DMS114 treated with DMSO at 0.1 percent for 48 hours (cell line): ENCODE data around the gene DBNDD2.

Experiments used
- DNase-seq: peaks from one replicate; lab custom pipeline; 2025; ENCODE audit not compliant: unreplicated experiment; lab: John Stamatoyannopoulos, UW

Gene DBNDD2

GRCh38 chr20:45448270-45448669 lies 40.2 kb downstream of the DBNDD2 start:
- DNase-seq = no peak

GRCh38 chr20:45449528-45449927 lies 41.4 kb downstream of the DBNDD2 start:
- no peak for DNase-seq

GRCh38 chr20:45450097-45450818 lies 42.2 kb downstream of the DBNDD2 start:
- DNase-seq = no peak

- DNase-seq = no peak
Observed at GRCh38 chr20:45452238-45452637, 44.1 kb downstream of the DBNDD2 start.

GRCh38 chr20:45452772-45453691 lies 44.9 kb downstream of the DBNDD2 start:
- no peak for DNase-seq

- no peak for DNase-seq
Observed at GRCh38 chr20:45456632-45457031, 48.5 kb downstream of the DBNDD2 start.

- peak; percentile 41 for DNase-seq
Observed at GRCh38 chr20:45459606-45460005, 51.5 kb downstream of the DBNDD2 start.
